SU-DHL-6 (cell line): Measurements from ENCODE around the gene MTARC1.

Source experiments
- H2AFZ ChIP-seq: fragments of 200-600 bp; sonication (generic); 2 replicates; pipeline ENCODE4 v1.6.1; 2014; ENCODE audit warnings: low read depth, mild to moderate bottlenecking, moderate library complexity, mixed read lengths, antibody characterized with exemption, low read length; ENCODE audit not compliant: severe bottlenecking
- H3F3A ChIP-seq: fragments of 200-600 bp; shearing (Covaris generic); 2 replicates; pipeline ENCODE4 v1.6.0; 2016; ENCODE audit warnings: antibody characterized with exemption, mild to moderate bottlenecking; ENCODE audit not compliant: insufficient read depth
- H3K27ac ChIP-seq: fragments of 200-600 bp; sonication (generic); 2 replicates; pipeline ENCODE4 v1.5.1; 2016; ENCODE audit warnings: low read depth, mild to moderate bottlenecking, low read length, moderate library complexity, mixed read lengths
- H3K27me3 ChIP-seq: fragments of 200-600 bp; sonication (generic), shearing (Covaris generic); 2 replicates; pipeline ENCODE4 v1.6.0; 2014; ENCODE audit warnings: mild to moderate bottlenecking, low read length
- H3K36me3 ChIP-seq: fragments of 200-600 bp; sonication (generic); 2 replicates; pipeline ENCODE4 v1.6.1; 2014; ENCODE audit warnings: mild to moderate bottlenecking, low read length, mixed read lengths
- H3K4me2 ChIP-seq: fragments of 300-600, 200-600 bp; shearing (Covaris generic), sonication (generic); 2 replicates; pipeline ENCODE4 v1.6.0; 2014; ENCODE audit warnings: low read length, low read depth, mild to moderate bottlenecking; ENCODE audit not compliant: poor library complexity, severe bottlenecking
- H3K4me3 ChIP-seq: fragments of 200-600 bp; sonication (generic); 2 replicates; pipeline ENCODE4 v1.5.1; 2014; ENCODE audit warnings: antibody characterized with exemption, low read length, mild to moderate bottlenecking, mixed read lengths; ENCODE audit not compliant: insufficient read depth, poor library complexity, severe bottlenecking
- H3K79me2 ChIP-seq: fragments of 200-600 bp; sonication (generic); 2 replicates; pipeline ENCODE4 v1.6.1; 2014; ENCODE audit warnings: mild to moderate bottlenecking, low read length, moderate library complexity; ENCODE audit not compliant: insufficient read depth
- H3K9ac ChIP-seq: fragments of 200-600 bp; sonication (generic); 2 replicates; pipeline ENCODE4 v1.7.0; 2014; ENCODE audit warnings: mild to moderate bottlenecking, low read length
- H3K9me2 ChIP-seq: fragments of 200-600 bp; sonication (generic); replicated peaks from 2 replicates; pipeline ENCODE4 v1.6.1; 2014; ENCODE audit warnings: low read length; ENCODE audit not compliant: insufficient read depth
- H3K9me3 ChIP-seq: fragments of 200-600 bp; sonication (generic); 2 replicates; pipeline ENCODE4 v1.6.1; 2014; ENCODE audit warnings: low read length, mixed read lengths; ENCODE audit not compliant: insufficient read depth
- H4K20me1 ChIP-seq: fragments of 200-600 bp; sonication (generic); 2 replicates; pipeline ENCODE4 v1.6.1; 2014; ENCODE audit warnings: low read depth, mild to moderate bottlenecking, antibody characterized with exemption, low read length, moderate library complexity, mixed read lengths
- CTCF ChIP-seq: fragments of 200-600 bp; sonication (generic); IDR thresholded peaks from one replicate; pipeline ENCODE4 v1.5.1; 2017; ENCODE audit warnings: antibody characterized with exemption, mild to moderate bottlenecking, low read length, moderate library complexity; ENCODE audit not compliant: insufficient read depth, poor library complexity, severe bottlenecking
- EZH2phosphoT487 ChIP-seq: fragments of 200-600 bp; sonication (generic), shearing (Covaris generic); conservative IDR thresholded peaks from 2 replicates; pipeline ENCODE4 v1.6.1; 2018; ENCODE audit warnings: mild to moderate bottlenecking, antibody characterized with exemption, low read length, moderate library complexity, mixed read lengths

Gene MTARC1

DNA sequence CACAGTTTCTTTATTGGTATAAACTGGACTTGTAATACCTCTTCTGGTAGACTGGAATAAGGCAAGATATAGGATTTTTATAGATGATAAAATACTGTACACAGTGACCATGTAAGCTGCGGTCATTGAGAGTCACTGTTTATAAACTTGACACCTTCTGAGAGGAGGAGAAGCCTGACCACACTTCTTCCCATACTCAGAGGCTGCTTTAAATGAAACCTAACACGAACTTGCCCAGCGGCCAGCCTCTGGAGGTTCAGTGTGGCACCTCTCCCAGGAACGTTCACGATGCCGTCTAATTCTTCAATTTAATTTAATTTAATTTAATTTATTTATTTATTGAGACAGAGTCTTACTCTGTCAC lies 22.5 kb downstream of the MTARC1 start:
- H3K27ac ChIP-seq = no peak overlapping the region
- H3K9me3 ChIP-seq = no peaks in the 10 kb centered on the region
- no peaks in the 10 kb centered on the region for H3K36me3 ChIP-seq
- H3K9me2 ChIP-seq = no peaks in the 10 kb centered on the region
- H4K20me1 ChIP-seq = no peaks in the 10 kb centered on the region
- no peak overlapping the region for H3K4me3 ChIP-seq
- no peak overlapping the region for H3K4me2 ChIP-seq
- TF ChIP-seq EZH2phosphoT487 (no peak), CTCF (no peak)
- no peak overlapping the region for H3K9ac ChIP-seq
- no peaks in the 10 kb centered on the region for H3K79me2 ChIP-seq
- H3F3A ChIP-seq = no peaks in the 10 kb centered on the region
- no peak overlapping the region for H2AFZ ChIP-seq
- no peaks in the 10 kb centered on the region for H3K27me3 ChIP-seq

GRCh38 chr1:220809704-220810103 lies 23.0 kb downstream of the MTARC1 start:
- TF ChIP-seq EZH2phosphoT487 (no peak), CTCF (no peak)
- Histone ChIP-seq H3K9me3 (no peaks in the 10 kb centered on the region), H3K27ac (no peak overlapping the region), H3K27me3 (no peaks in the 10 kb centered on the region), H3K36me3 (no peaks in the 10 kb centered on the region), H3F3A (no peaks in the 10 kb centered on the region), H2AFZ (no peak overlapping the region), H3K4me3 (no peak overlapping the region), H3K4me2 (no peak overlapping the region), H3K79me2 (no peaks in the 10 kb centered on the region), H4K20me1 (no peaks in the 10 kb centered on the region), H3K9ac (no peak overlapping the region), H3K9me2 (no peaks in the 10 kb centered on the region)

DNA sequence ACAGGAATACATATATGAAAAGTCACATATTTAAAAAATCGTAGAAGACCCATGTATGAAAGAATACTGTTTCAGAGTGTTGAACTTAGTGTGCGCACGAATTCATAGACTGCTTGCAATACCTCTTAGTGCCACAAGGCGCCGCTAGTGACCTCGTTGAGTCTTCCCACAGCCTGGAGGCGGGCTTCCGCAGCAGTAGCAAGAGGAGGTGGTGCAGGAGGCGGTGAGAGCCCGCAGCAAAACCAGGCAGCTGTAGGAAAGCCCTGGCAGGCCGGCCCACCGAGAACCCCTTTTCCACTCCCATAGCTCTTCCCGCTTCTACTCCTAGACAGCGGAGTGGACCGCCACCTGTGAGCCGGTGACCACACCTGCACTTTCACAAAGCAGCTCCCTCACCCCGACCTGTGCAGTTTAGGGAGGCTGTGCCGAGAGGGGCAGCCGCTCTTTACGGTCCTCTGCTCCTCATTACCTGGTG lies 23.5 kb downstream of the MTARC1 start:
- Histone ChIP-seq H3K27ac (no peak overlapping the region), H2AFZ (peak overlapping the region; percentile 18), H3K9me2 (no peaks in the 10 kb centered on the region), H3K9ac (no peak overlapping the region), H3K9me3 (no peaks in the 10 kb centered on the region), H3F3A (no peaks in the 10 kb centered on the region), H3K27me3 (no peaks in the 10 kb centered on the region), H3K4me2 (no peak overlapping the region), H3K36me3 (no peaks in the 10 kb centered on the region), H4K20me1 (no peaks in the 10 kb centered on the region), H3K4me3 (no peak overlapping the region), H3K79me2 (no peaks in the 10 kb centered on the region)
- TF ChIP-seq EZH2phosphoT487 = no peak
- peak; percentile 82 for TF ChIP-seq CTCF

- no peaks in the 10 kb centered on the region for H3K36me3 ChIP-seq
Measured at GRCh38 chr1:220810963-220811362, 24.2 kb downstream of the MTARC1 start.

More at GRCh38 chr1:220810963-220811362, 24.2 kb downstream of the MTARC1 start:
- Histone ChIP-seq H3K27me3 (no peaks in the 10 kb centered on the region), H3F3A (no peaks in the 10 kb centered on the region), H3K4me2 (no peak overlapping the region), H4K20me1 (no peaks in the 10 kb centered on the region), H3K4me3 (no peak overlapping the region), H3K9ac (no peak overlapping the region), H3K79me2 (no peaks in the 10 kb centered on the region), H2AFZ (no peak overlapping the region), H3K27ac (no peak overlapping the region), H3K9me2 (no peaks in the 10 kb centered on the region), H3K9me3 (no peaks in the 10 kb centered on the region)
- no peak for TF ChIP-seq EZH2phosphoT487
- no peak for TF ChIP-seq CTCF
